Measurements from ENCODE around the gene WDFY2. TPM values are rescaled to one million over a fixed set of nuclear protein-coding genes. Genes with fewer than 3 reads are reported as not detected.

WDFY2 gene
- total RNA-seq, 1 donor from 2014 or later = 43.0 TPM

DNA sequence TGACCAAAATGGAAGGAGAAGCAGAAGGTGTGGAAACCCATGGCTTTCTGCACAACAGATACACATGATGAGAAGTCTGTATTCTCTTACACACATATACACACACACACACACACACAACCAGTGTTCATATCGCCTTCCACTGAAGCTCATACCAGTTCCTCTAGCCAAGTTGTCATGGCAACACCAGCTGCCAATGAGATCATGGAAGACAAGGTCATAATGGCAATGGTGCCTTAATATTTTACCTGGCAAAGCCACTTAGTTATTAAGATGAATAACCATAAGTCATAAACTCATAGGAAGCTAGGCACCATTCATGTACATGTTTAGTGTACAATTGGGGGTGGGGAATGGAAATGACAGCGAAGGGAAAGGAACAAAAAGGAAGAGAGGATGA is 222.3 kb downstream of the WDFY2 start:
- H3K4me1 Mint-ChIP-seq (ENCODE audit: low read depth, unreplicated experiment) = peaks cover 43% of the 10 kb centered on the region
- peak overlapping the region; percentile 78 for H3K27ac Mint-ChIP-seq (ENCODE audit: unreplicated experiment)
- peaks cover 11% of the 10 kb centered on the region for H3K27me3 Mint-ChIP-seq (ENCODE audit: unreplicated experiment)
- DNase-seq = no peak
- H3K36me3 Mint-ChIP-seq (ENCODE audit: unreplicated experiment) = no peaks in the 10 kb centered on the region
- peak overlapping the region; percentile 57 for H3K4me3 Mint-ChIP-seq (ENCODE audit: unreplicated experiment)
- H3K9me3 Mint-ChIP-seq (ENCODE audit: unreplicated experiment) = peaks cover 12% of the 10 kb centered on the region
- TF ChIP-seq, protein P1, sequence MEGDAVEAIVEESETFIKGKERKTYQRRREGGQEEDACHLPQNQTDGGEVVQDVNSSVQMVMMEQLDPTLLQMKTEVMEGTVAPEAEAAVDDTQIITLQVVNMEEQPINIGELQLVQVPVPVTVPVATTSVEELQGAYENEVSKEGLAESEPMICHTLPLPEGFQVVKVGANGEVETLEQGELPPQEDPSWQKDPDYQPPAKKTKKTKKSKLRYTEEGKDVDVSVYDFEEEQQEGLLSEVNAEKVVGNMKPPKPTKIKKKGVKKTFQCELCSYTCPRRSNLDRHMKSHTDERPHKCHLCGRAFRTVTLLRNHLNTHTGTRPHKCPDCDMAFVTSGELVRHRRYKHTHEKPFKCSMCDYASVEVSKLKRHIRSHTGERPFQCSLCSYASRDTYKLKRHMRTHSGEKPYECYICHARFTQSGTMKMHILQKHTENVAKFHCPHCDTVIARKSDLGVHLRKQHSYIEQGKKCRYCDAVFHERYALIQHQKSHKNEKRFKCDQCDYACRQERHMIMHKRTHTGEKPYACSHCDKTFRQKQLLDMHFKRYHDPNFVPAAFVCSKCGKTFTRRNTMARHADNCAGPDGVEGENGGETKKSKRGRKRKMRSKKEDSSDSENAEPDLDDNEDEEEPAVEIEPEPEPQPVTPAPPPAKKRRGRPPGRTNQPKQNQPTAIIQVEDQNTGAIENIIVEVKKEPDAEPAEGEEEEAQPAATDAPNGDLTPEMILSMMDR (IDR thresholded peaks at IDR 0.05; ENCODE audit: partially characterized antibody, unreplicated experiment) = no peak

GRCh38 chr13:51807041-51807440 is 222.8 kb downstream of the WDFY2 start:
- peaks cover 11% of the 10 kb centered on the region for H3K9me3 Mint-ChIP-seq (ENCODE audit: unreplicated experiment)
- no peak for DNase-seq
- H3K4me1 Mint-ChIP-seq (ENCODE audit: low read depth, unreplicated experiment) = peaks cover 44% of the 10 kb centered on the region
- H3K27ac Mint-ChIP-seq (ENCODE audit: unreplicated experiment) = peak overlapping the region; percentile 78
- H3K36me3 Mint-ChIP-seq (ENCODE audit: unreplicated experiment) = no peaks in the 10 kb centered on the region
- peaks cover 8% of the 10 kb centered on the region for H3K27me3 Mint-ChIP-seq (ENCODE audit: unreplicated experiment)
- no peak overlapping the region for H3K4me3 Mint-ChIP-seq (ENCODE audit: unreplicated experiment)
- TF ChIP-seq, protein P1 (IDR thresholded peaks at IDR 0.05; ENCODE audit: partially characterized antibody, unreplicated experiment) = no peak

DNA sequence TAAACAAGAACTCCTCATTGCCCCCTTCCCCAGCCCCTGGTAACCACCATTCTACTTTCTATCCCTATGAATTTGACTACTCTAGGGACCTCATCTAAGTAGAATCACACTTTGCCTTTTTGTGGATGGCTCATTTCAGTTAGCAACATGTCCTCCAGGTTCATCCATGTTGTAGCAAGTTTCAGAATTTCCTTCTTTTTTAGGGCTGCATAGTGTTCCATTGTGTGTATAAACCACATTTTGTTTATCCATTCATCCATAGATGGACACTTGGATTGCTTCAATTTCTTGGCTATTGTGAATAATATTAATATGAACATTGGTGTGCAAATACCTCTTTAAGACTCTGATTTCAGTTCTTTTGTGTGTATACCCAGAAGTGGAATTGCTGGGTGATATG is 224.5 kb downstream of the WDFY2 start:
- no peaks in the 10 kb centered on the region for H3K36me3 Mint-ChIP-seq (ENCODE audit: unreplicated experiment)
- TF ChIP-seq, protein P1 (IDR thresholded peaks at IDR 0.05; ENCODE audit: partially characterized antibody, unreplicated experiment) = no peak
- no peak overlapping the region for H3K27ac Mint-ChIP-seq (ENCODE audit: unreplicated experiment)
- peaks cover 4% of the 10 kb centered on the region for H3K27me3 Mint-ChIP-seq (ENCODE audit: unreplicated experiment)
- no peak overlapping the region for H3K4me3 Mint-ChIP-seq (ENCODE audit: unreplicated experiment)
- H3K9me3 Mint-ChIP-seq (ENCODE audit: unreplicated experiment) = peaks cover 9% of the 10 kb centered on the region
- no peak for DNase-seq
- H3K4me1 Mint-ChIP-seq (ENCODE audit: low read depth, unreplicated experiment) = peaks cover 55% of the 10 kb centered on the region

DNA sequence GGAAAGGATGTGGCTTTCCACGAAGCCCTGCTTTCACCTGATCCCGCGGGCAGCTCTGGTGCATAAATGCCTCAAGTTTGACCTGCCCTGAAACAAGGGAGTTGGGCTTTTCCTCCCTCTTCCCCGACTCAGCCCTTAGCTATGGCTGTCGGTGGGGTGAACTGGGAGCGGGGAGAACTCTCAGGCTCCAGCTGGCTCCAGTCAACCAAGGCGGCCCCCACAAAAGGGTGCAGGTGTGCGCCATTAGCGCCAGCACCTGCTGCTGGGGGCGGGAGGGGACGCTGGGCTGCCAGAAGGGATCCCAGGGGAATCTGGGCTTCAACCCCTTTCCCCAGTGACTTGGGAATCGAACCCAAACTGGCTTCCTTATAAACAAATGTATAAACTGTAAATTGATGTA is 226.8 kb downstream of the WDFY2 start:
- DNase-seq = no peak
- Mint-ChIP-seq H3K4me1 (ENCODE audit: low read depth, unreplicated experiment) (peaks cover 55% of the 10 kb centered on the region), H3K36me3 (ENCODE audit: unreplicated experiment) (no peaks in the 10 kb centered on the region), H3K27me3 (ENCODE audit: unreplicated experiment) (peaks cover 1% of the 10 kb centered on the region), H3K4me3 (ENCODE audit: unreplicated experiment) (no peak overlapping the region), H3K9me3 (ENCODE audit: unreplicated experiment) (peaks cover 3% of the 10 kb centered on the region), H3K27ac (ENCODE audit: unreplicated experiment) (peak overlapping the region; percentile 52)
- TF ChIP-seq, protein P1 (IDR thresholded peaks at IDR 0.05; ENCODE audit: partially characterized antibody, unreplicated experiment) = no peak

DNA sequence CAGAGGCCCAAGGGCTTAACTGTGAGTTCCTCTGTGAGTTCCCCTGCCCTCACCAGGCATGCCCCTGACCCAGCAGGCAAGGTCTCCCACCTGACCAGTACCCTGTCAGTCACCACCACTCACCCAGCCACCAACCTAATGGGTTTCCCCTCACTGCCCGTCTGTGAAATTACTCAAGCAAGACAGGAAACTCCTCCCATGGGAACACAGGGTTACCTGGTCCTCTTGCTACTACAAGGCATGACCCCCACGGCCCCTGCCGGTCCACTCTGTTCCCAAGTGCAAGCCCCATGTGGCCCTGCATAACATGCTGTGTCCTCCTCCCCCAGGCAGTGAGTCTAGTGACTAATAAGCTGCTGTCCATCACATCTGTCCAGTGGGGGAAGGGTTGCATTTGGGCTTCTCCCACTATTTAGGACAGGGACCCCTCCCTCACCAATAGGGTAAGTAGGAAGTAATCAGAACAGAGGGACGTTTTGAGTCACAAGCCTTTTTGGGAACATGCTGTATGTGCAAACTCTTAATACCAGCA is 227.7 kb downstream of the WDFY2 start:
- DNase-seq = peak; percentile 38
- H3K9me3 Mint-ChIP-seq (ENCODE audit: unreplicated experiment) = peaks cover 3% of the 10 kb centered on the region
- H3K4me3 Mint-ChIP-seq (ENCODE audit: unreplicated experiment) = no peak overlapping the region
- TF ChIP-seq, protein P1 (IDR thresholded peaks at IDR 0.05; ENCODE audit: partially characterized antibody, unreplicated experiment) = no peak
- H3K4me1 Mint-ChIP-seq (ENCODE audit: low read depth, unreplicated experiment) = peaks cover 52% of the 10 kb centered on the region
- H3K27me3 Mint-ChIP-seq (ENCODE audit: unreplicated experiment) = peaks cover 1% of the 10 kb centered on the region
- no peaks in the 10 kb centered on the region for H3K36me3 Mint-ChIP-seq (ENCODE audit: unreplicated experiment)
- H3K27ac Mint-ChIP-seq (ENCODE audit: unreplicated experiment) = peak overlapping the region; percentile 39

Measured in glutamatergic neuron (in vitro differentiated cells).